Measurements from ENCODE around the gene IPCEF1.

The IPCEF1 gene

DNA sequence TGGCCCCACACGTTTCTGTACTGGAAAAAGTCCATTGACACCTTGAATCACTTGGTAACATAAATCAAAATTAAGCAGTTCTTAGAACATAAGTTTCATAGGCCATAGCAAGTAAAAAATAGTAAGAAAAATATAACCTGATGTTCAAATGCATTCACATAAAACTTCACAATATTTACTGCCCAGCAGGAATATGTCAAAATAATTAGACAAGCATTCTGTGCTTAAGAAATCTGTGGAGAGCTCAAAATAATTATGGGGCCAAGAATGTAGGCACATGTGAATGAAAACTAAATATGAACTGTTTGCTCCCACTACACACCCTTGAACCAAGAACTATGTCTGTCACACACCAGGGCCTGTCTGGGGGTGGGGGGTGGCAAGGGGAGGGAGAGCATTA lies 70.8 kb downstream of the IPCEF1 start:
- TF ChIP-seq, protein P1, sequence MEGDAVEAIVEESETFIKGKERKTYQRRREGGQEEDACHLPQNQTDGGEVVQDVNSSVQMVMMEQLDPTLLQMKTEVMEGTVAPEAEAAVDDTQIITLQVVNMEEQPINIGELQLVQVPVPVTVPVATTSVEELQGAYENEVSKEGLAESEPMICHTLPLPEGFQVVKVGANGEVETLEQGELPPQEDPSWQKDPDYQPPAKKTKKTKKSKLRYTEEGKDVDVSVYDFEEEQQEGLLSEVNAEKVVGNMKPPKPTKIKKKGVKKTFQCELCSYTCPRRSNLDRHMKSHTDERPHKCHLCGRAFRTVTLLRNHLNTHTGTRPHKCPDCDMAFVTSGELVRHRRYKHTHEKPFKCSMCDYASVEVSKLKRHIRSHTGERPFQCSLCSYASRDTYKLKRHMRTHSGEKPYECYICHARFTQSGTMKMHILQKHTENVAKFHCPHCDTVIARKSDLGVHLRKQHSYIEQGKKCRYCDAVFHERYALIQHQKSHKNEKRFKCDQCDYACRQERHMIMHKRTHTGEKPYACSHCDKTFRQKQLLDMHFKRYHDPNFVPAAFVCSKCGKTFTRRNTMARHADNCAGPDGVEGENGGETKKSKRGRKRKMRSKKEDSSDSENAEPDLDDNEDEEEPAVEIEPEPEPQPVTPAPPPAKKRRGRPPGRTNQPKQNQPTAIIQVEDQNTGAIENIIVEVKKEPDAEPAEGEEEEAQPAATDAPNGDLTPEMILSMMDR (IDR thresholded peaks at IDR 0.05; ENCODE audit: low read depth, low read length) = no peak
- TF ChIP-seq POLR2A (IDR thresholded peaks at IDR 0.05; ENCODE audit: extremely low read depth, insufficient read length) = no peak
- TF ChIP-seq, protein P2, sequence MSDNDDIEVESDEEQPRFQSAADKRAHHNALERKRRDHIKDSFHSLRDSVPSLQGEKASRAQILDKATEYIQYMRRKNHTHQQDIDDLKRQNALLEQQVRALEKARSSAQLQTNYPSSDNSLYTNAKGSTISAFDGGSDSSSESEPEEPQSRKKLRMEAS (IDR thresholded peaks at IDR 0.05; ENCODE audit: low read depth, low read length) = no peak
- no peak for TF ChIP-seq MYC (IDR thresholded peaks at IDR 0.05; ENCODE audit: low read depth, low read length)
- no peak for DNase-seq (ENCODE audit: low read depth)
- H3K4me3 ChIP-seq (ENCODE audit: low read depth, low read length) = no peak overlapping the region

DNA sequence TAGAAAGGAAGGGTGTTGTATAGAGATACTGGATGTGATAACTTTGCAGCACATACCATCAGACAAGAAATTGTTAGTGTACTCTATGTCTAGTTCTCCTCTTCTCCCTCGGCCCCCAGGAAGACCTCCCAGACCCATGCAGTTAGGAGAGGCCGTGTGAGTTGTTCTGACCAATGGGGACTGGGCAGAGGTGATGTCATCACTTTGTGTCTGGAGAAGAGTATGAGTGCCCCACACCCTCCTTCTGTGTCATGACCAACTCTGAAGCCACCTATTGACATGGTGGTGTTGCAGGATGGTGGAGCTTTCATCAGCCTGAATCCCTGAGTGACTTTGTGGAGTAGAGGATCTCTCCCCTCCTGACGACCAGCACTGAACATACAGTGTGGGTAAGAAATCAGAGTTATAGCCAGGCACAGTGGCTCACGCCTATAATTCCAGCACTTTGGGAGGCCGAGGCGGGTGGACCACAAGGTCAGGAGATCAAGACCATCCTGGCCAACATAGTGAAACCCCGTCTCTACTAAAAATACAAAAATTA lies 72.2 kb downstream of the IPCEF1 start:
- H3K4me3 ChIP-seq (ENCODE audit: low read depth, low read length) = no peak overlapping the region
- TF ChIP-seq, protein P2 (IDR thresholded peaks at IDR 0.05; ENCODE audit: low read depth, low read length) = no peak
- no peak for DNase-seq (ENCODE audit: low read depth)

DNA sequence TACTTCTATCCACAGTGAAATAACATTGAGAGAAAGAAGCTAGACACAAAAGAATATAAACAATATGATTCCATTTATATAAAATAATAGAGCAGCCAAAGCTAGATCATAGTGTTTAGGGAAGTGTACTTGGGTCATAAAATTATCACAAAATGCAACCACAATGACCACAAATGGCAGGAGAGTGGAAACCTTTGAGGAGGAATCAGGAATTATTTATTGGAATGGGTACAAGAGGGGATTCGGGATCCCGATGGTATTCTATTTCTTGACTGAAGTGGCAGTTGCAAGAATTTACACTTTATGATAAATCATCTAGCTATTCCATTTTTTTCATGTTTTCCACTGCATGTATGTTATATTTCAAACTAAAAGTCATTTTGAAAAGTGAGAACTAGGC lies 76.1 kb downstream of the IPCEF1 start:
- no peak for TF ChIP-seq MYC (IDR thresholded peaks at IDR 0.05; ENCODE audit: low read depth, low read length)
- no peak for TF ChIP-seq POLR2A (IDR thresholded peaks at IDR 0.05; ENCODE audit: extremely low read depth, insufficient read length)
- TF ChIP-seq, protein P1 (IDR thresholded peaks at IDR 0.05; ENCODE audit: low read depth, low read length) = no peak
- TF ChIP-seq, protein P2 (IDR thresholded peaks at IDR 0.05; ENCODE audit: low read depth, low read length) = no peak
- no peak overlapping the region for H3K4me3 ChIP-seq (ENCODE audit: low read depth, low read length)
- no peak for DNase-seq (ENCODE audit: low read depth)

DNA sequence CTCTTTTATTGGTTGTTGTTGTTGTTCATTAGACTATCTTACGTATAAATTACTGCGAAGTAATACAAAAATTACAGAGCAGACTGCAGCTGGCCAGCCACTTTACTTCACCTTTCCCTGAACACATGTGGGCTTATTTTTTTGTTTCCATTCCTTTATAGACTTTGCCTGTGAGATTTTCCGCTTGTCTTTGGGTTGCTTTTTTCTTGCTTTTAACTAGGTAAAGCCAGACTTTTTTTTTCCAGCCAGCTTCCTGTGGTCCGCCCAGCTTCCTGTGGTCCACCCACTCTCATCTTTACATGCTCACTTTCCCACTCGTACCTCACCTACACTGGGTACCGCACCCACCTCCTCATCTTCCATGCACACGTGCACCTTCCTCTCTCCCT lies 79.0 kb downstream of the IPCEF1 start:
- TF ChIP-seq POLR2A (IDR thresholded peaks at IDR 0.05; ENCODE audit: extremely low read depth, insufficient read length) (no peak), MYC (IDR thresholded peaks at IDR 0.05; ENCODE audit: low read depth, low read length) (no peak)
- TF ChIP-seq, protein P2 (IDR thresholded peaks at IDR 0.05; ENCODE audit: low read depth, low read length) = no peak
- TF ChIP-seq, protein P1 (IDR thresholded peaks at IDR 0.05; ENCODE audit: low read depth, low read length) = no peak
- no peak for DNase-seq (ENCODE audit: low read depth)
- H3K4me3 ChIP-seq (ENCODE audit: low read depth, low read length) = no peak overlapping the region

DNA sequence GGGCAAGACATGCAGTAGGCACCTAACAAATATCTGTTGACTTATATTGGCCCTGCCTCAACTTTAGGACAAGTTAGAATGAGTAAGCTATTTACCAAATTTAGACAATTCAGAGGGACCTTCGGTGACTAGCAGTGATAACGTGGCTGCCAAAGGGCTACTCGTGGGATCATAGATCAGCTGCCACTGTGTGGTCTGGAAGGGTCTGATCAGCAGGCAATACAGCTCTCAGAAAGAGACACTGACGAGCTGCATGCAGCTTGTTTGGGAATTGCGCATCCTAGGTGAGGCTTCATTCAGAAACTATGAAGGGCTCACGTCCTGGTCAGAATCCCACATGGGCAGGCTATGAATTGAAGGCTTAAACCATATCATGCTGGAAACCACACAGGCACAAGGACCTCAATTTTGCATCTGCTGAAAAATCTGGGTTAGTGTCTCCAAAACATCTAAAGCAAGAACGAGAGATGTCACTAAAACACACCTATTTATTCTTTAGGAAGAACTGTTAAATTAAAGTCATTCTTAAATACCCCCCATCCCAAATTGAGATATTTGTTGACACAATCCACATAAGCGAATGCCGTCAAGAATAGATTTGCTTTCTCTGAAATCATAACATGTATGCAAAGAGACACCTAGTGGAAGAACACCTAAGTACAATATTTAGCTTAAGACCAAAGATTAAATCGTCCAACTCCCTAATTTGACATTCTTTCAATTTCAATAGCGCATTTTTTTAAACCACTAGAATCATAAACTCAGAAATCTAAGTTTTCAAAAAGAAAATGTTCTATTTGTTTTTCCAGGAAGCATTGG lies 79.6 kb downstream of the IPCEF1 start:
- TF ChIP-seq POLR2A (IDR thresholded peaks at IDR 0.05; ENCODE audit: extremely low read depth, insufficient read length) (no peak), MYC (IDR thresholded peaks at IDR 0.05; ENCODE audit: low read depth, low read length) (no peak)
- TF ChIP-seq, protein P1 (IDR thresholded peaks at IDR 0.05; ENCODE audit: low read depth, low read length) = no peak
- TF ChIP-seq, protein P2 (IDR thresholded peaks at IDR 0.05; ENCODE audit: low read depth, low read length) = no peak
- no peak overlapping the region for H3K4me3 ChIP-seq (ENCODE audit: low read depth, low read length)
- DNase-seq (ENCODE audit: low read depth) = peak; percentile 58

DNA sequence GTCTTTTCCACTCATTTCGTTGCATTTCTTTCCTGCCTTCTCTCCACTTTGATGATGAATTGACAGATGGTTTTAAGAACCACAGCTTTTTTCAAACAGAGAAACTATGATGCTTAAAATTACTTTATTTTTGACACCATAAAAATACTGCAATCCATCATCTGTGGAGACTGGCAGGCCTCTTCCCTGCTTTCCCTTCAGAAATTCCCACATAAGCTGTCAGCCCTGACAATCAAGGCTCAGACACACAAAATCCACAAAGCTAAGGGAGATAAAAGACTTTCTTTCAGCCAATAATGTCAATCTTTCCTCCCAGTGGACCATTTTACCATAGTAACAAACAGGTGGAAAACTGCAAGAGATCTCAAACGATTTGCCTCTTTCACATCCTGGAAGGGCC lies 82.4 kb downstream of the IPCEF1 start:
- TF ChIP-seq MYC (IDR thresholded peaks at IDR 0.05; ENCODE audit: low read depth, low read length) (no peak), POLR2A (IDR thresholded peaks at IDR 0.05; ENCODE audit: extremely low read depth, insufficient read length) (no peak)
- TF ChIP-seq, protein P2 (IDR thresholded peaks at IDR 0.05; ENCODE audit: low read depth, low read length) = no peak
- TF ChIP-seq, protein P1 (IDR thresholded peaks at IDR 0.05; ENCODE audit: low read depth, low read length) = no peak
- no peak overlapping the region for H3K4me3 ChIP-seq (ENCODE audit: low read depth, low read length)
- no peak for DNase-seq (ENCODE audit: low read depth)

All from NB4 (cell line).